Measurements from ENCODE around the gene ABTB2.

The ABTB2 gene

DNA sequence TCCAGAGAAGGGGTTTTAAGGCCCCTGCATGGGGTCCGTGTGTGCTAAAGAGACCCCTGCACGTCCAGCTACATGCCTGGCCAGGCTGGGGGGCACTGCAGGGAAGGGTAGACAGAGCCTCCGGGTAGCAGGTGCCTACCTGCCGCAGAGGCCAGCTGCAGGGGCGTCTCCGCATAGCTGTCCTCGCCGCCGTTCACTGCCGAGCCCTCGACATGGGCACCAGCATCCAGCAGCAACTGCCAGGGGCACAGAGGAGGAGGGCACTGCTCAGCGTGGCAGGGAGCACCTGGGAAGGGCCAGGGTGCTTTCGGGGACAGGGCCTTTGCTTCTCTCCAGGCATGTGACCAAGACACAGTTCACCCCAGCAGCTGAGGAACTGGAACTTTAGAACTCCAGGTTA, 192.7 kb downstream of the ABTB2 start:
- Mint-ChIP-seq H3K27me3 (peaks cover 7% of the 10 kb centered on the region), H3K36me3 (no peaks in the 10 kb centered on the region), H3K9me3 (no peaks in the 10 kb centered on the region), H3K4me1 (no peaks in the 10 kb centered on the region), H3K27ac (no peak overlapping the region), H3K4me3 (no peak overlapping the region)
- no peak for DNase-seq
- CTCF ChIA-PET: interaction anchor here (1.0 to 1.7 kb wide), 2 partner anchors 9 to 192 kb away, joined by 5 to 7 read pairs; no protein-coding TSS in a partner anchor

DNA sequence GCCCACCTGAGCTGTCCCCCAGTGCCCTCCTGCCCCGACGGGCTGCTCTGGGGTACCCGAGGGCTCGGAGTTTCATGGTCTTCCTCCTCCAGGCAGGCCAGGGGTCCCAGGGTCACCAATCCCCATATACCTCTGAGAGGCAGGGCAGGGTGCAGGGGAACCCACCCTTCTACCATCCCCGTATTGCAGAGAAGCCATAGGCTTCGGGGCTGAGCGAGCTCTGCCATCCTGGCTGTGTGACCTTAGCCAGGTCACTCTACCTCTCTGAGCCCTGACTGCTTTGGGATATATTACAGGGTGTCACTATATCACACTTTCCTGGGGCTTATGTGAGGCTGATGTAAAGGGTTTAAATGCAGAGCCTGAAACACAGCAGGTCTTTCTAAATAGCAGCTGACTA, 195.0 kb downstream of the ABTB2 start:
- Mint-ChIP-seq H3K27ac (no peak overlapping the region), H3K9me3 (no peaks in the 10 kb centered on the region), H3K4me1 (peaks cover 6% of the 10 kb centered on the region), H3K27me3 (peaks cover 6% of the 10 kb centered on the region), H3K36me3 (no peaks in the 10 kb centered on the region), H3K4me3 (no peak overlapping the region)
- DNase-seq: no peak
- CTCF ChIA-PET: interaction anchor here (1.6 kb wide), 1 partner anchor 203 kb away, joined by 4 read pairs; no protein-coding TSS in a partner anchor

DNA sequence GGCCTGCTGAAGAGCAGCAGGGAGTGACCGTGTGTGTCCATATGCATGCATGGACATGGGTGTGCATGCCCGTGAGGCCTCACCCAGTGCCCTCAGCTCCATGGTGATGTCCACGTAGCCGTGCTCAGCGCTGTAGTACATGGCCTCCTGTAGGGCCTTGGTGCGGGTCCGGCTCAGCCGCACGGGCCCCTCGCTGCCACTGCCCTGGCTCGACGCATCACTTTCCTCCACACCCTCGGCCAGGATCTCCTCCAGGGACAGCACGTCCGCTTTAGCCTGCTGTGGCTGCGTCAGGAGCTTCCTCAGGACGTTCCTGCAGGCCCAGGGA, 195.4 kb downstream of the ABTB2 start:
- Mint-ChIP-seq H3K4me3 (no peak overlapping the region), H3K36me3 (no peaks in the 10 kb centered on the region), H3K9me3 (no peaks in the 10 kb centered on the region), H3K4me1 (peaks cover 6% of the 10 kb centered on the region), H3K27ac (no peak overlapping the region), H3K27me3 (peaks cover 2% of the 10 kb centered on the region)
- CTCF ChIA-PET: interaction anchor here (1.6 kb wide), 1 partner anchor 204 kb away, joined by 4 read pairs; no protein-coding TSS in a partner anchor
- no peak for DNase-seq

DNA sequence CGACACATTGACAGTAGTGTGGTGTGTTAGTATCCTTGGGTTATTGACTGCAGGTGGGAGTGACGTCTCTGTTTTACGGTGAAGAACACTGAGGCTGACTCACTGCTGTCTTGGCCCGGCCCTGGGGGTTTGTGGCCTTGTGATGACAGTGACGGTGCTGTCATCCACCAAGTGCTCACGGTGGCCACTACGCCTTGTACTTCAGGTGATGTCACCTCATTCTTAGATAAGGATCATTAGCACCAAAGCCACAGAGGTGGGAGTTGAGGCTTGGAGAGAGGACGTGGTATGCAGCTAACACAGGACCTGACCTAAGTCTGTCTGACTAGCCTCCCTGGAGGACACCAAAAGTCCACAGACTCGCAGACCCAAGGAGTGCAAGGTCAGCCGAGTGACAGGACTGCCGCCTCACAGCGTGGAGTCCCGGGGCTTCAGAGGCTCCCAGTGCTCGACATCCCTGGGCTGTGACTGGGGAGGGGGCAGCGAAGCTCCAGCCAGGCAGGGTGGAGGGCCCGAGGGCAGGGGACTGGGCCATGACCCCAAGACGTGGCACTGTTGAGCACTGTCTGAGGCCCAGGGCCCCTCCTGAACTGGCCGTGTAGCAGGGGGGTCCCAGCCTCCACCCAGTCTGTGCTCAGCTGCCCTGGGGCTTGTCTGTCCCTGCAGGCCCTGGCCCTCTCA, 195.9 kb downstream of the ABTB2 start:
- H3K27ac Mint-ChIP-seq: no peak overlapping the region
- H3K27me3 Mint-ChIP-seq: no peaks in the 10 kb centered on the region
- CTCF ChIA-PET: interaction anchor here (1.6 kb wide), 1 partner anchor 204 kb away, joined by 4 read pairs; no protein-coding TSS in a partner anchor

DNA sequence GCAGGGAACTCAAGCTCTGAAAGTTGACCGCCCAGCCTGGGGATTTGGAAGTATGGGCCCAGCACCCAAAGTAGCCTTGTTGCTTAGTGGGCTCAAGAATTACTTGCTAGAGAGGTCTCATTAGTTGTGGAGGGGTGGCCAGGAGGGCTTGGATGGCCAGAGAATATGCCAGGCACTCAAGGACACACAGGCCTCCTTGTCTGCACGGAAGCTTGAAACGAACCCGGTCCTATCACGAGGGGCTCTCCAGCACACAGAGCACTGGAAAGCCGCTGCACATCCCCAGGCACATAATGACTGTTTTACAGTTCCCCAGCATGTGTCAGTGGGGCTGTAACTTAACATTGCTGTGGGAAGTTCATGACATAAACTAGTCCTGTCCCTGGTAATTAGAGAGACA, 196.4 kb downstream of the ABTB2 start:
- Mint-ChIP-seq H3K4me3 (no peak overlapping the region), H3K27me3 (no peaks in the 10 kb centered on the region), H3K4me1 (peaks cover 6% of the 10 kb centered on the region), H3K27ac (no peak overlapping the region), H3K36me3 (no peaks in the 10 kb centered on the region), H3K9me3 (no peaks in the 10 kb centered on the region)
- CTCF ChIA-PET: interaction anchor here (0.5 to 1.6 kb wide), 3 partner anchors 13 to 206 kb away, joined by 4 read pairs; no protein-coding TSS in a partner anchor
- DNase-seq: no peak

More for the DNA sequence above, 195.9 kb downstream of the ABTB2 start:
- no peak for DNase-seq
- H3K4me3 Mint-ChIP-seq: no peak overlapping the region
- H3K4me1 Mint-ChIP-seq: peaks cover 6% of the 10 kb centered on the region
- no peaks in the 10 kb centered on the region for H3K9me3 Mint-ChIP-seq
- no peaks in the 10 kb centered on the region for H3K36me3 Mint-ChIP-seq

DNA sequence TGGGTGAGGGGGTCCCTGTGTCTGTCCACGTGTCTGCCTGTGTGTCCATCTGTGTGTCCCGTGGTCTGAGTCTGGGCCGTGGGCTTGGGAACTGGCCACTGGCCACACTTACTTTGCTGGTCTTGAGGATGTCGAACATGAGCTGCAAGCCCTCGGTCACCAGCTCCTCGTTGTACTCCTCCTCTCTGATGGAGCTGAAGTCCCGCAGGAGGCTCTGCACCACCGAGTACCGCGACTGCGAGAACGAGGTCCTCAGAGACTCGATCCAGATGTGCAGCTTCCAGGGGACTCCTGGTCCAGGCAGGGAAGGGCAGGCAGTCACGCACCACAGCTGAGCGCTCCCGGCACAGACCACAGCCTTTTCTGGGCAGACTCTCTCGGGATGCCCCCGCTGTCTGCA, 197.0 kb downstream of the ABTB2 start:
- H3K27me3 Mint-ChIP-seq: no peaks in the 10 kb centered on the region
- no peaks in the 10 kb centered on the region for H3K9me3 Mint-ChIP-seq
- DNase-seq: no peak
- H3K27ac Mint-ChIP-seq: no peak overlapping the region
- H3K4me1 Mint-ChIP-seq: peaks cover 6% of the 10 kb centered on the region
- CTCF ChIA-PET: interaction anchor here (0.5 to 0.9 kb wide), 2 partner anchors 13 to 205 kb away, joined by 4 read pairs; no protein-coding TSS in a partner anchor
- H3K4me3 Mint-ChIP-seq: no peak overlapping the region
- no peaks in the 10 kb centered on the region for H3K36me3 Mint-ChIP-seq

DNA sequence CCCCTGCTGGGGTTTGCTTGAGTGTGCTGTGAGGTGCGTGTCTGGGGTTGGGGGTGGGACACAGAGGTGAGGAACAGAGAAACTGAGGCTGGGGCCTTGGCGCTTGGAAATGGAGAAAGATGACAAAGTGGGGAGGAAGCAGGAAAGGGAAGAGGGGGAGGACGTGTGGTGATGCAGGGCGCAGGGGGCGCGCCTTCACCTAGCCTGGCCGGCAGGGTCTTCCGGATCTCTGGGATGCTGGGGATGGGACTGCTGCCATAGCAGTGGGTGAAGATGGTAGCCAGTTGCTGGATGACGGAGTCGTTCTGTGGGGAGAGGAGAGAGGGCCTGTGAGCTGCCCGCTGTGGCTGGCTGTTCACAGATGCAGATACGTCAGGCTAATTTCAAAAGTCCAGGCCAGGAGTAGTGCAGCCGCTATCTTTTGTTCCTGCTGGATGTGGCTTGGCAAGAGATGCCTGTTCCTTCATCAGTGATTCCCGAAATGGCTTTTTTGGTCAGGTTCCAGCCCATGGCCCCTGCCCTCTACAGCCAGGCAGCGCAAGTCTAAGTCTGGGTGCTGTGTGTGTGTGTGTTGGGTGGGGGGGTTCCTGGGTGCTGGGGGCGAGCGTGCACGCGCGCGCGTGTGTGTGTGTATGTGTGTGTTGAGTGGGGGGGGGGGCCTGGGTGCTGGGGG, 197.6 kb downstream of the ABTB2 start:
- Mint-ChIP-seq H3K4me1 (peaks cover 6% of the 10 kb centered on the region), H3K36me3 (no peaks in the 10 kb centered on the region), H3K27ac (peak overlapping the region; percentile 67), H3K9me3 (no peaks in the 10 kb centered on the region), H3K4me3 (no peak overlapping the region), H3K27me3 (no peaks in the 10 kb centered on the region)
- CTCF ChIA-PET: no interaction called here
- DNase-seq: no peak

DNA sequence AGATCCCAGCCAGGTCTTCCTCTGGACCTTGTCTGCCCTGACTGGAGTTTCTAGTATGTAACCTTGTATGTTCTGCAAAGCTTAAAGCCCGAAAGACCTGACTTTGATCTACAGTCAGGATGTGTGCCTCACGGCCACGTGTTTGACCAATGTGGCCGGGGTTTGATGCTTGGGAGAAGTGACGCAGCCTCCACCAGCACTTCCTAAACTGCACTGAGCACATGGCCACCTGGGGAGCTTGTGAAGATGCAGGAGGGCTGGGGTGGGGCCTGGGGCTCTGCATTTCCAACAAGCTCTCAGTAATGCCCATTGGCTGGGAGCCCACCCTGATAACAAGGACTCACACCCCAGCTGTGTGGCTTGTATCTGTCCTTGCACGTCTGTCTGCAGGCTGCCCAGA, 199.1 kb downstream of the ABTB2 start:
- peaks cover 6% of the 10 kb centered on the region for H3K4me1 Mint-ChIP-seq
- no peaks in the 10 kb centered on the region for H3K9me3 Mint-ChIP-seq
- H3K36me3 Mint-ChIP-seq: no peaks in the 10 kb centered on the region
- no peak overlapping the region for H3K27ac Mint-ChIP-seq
- no peak overlapping the region for H3K4me3 Mint-ChIP-seq
- no peaks in the 10 kb centered on the region for H3K27me3 Mint-ChIP-seq
- peak; percentile 39 for DNase-seq
- CTCF ChIA-PET: interaction anchor here (0.8 to 1.9 kb wide), 3 partner anchors 16 to 202 kb away, joined by 3 to 9 read pairs (median 3); no protein-coding TSS in a partner anchor

DNA sequence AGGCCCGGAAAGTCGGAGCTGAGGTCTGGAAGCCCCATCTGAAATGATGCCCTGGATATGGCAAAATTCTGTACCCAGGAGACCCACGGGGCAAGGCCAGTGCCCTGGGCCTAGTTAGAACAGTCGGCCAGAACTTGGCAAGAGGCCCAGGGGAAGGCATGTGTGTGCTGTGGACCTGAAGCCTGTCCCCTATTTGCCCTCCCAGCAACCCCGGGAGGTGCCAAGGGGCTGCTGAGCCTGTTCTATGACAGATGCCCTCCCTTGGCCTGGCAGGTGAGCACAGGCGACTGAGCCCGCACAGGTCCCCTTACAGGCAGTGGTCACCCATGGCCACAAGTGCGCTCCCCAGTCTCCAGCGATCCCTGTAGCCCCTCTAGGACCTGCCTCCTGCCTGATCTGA, 200.6 kb downstream of the ABTB2 start:
- CTCF ChIA-PET: no interaction called here
- H3K4me3 Mint-ChIP-seq: no peak overlapping the region
- H3K9me3 Mint-ChIP-seq: no peaks in the 10 kb centered on the region
- no peaks in the 10 kb centered on the region for H3K27me3 Mint-ChIP-seq
- peaks cover 6% of the 10 kb centered on the region for H3K4me1 Mint-ChIP-seq
- no peaks in the 10 kb centered on the region for H3K36me3 Mint-ChIP-seq
- DNase-seq: no peak
- H3K27ac Mint-ChIP-seq: peak overlapping the region; percentile 20

DNA sequence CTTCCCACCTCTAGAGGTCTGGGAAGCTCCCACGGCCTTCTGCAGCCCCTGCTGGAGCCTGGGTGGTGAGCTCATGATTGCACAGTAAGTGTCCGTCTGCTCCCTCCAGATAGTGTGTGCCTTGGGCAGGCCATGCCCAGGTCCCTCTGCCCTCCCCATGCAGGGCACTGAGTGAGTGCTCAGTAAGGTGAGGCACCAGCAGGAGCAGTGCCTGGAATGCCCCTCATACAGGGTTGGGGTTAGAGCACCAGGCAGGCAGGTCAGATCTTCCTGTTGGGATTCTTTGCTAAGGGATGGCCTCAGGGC, 202.1 kb downstream of the ABTB2 start:
- Mint-ChIP-seq H3K27me3 (no peaks in the 10 kb centered on the region), H3K4me1 (peaks cover 6% of the 10 kb centered on the region), H3K36me3 (peaks cover 1% of the 10 kb centered on the region), H3K4me3 (no peak overlapping the region), H3K27ac (no peak overlapping the region), H3K9me3 (no peaks in the 10 kb centered on the region)
- CTCF ChIA-PET: interaction anchor here (1.2 kb wide), 1 partner anchor 11 kb away, joined by 3 read pairs; no protein-coding TSS in a partner anchor
- no peak for DNase-seq

DNA sequence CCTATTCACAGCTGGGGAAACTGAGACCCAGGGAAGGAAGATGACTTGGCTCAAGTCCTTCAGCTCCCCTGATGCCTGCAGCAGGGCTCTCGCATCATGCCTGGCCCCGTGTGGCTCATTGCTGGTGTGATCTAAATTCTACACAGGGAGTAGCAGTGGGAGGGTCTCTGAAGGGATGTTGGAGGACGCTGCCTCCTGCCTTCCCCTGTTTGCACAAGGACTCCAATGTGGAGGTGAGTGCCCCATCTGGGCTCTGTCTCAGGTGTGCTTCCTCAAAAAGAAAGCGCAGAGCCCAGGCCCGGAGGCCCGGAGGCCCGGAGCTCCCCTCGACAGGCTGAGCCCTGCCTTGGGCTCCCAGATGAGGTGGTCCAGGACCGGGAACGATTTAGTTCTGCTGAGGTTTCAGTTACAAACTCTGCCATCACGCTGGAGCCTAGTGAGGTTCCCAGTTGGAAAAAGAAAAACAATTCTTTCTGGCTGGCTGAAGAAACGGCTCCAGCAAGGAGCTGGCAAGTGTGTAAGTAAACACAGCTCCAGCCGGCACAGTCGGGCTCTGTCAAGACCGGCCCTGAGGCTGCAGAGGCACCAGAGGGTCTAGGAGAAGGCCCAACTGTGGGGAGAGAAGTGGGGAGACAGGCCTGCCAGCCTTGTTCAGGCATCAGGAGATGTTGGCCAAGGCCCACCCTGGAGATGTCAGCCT, 202.6 kb downstream of the ABTB2 start:
- Mint-ChIP-seq H3K4me1 (peaks cover 6% of the 10 kb centered on the region), H3K27me3 (no peaks in the 10 kb centered on the region), H3K36me3 (peaks cover 1% of the 10 kb centered on the region), H3K27ac (no peak overlapping the region), H3K4me3 (no peak overlapping the region), H3K9me3 (no peaks in the 10 kb centered on the region)
- CTCF ChIA-PET: interaction anchor here (1.2 kb wide), 1 partner anchor 10 kb away, joined by 3 read pairs; no protein-coding TSS in a partner anchor
- no peak for DNase-seq

DNA sequence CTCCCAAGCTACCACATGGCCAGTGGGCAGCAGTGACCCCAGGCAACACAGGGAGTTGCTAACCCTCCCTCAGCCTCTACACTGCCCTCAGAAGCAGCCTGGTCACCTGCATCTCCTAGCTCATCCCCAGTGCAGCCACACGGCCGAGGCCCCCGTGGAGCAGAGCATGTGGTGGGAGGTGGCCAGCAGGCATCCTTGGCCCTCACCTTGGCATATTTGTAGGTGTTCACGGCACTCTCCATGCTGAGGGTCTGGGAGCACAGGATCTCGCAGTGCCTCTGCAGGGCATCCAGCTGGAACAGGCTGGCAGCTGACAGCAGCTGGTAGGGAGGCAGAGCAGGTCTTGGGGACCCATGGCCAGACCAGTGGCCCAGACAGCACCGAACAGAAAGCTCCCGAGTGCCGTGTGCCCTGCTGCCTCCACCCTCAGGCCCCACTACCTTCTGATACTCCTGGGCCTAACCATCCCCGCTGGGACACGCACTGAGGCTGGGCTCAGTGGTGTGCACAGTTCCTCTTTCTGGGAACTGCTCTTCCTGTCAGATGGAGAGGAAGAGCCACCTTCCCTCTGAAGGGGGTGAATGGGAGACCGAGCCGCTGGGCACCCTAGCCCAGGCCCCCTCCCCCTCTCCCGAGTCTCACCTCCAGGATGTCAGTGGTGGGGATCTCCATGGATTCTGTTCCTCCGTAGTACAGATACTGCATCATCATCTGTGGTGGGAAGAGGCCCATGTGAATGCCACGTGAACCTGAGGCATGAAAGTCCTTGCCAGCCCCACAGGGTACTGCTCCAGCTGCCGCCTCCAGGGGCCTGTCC, 203.5 kb downstream of the ABTB2 start:
- Mint-ChIP-seq H3K4me1 (peaks cover 6% of the 10 kb centered on the region), H3K9me3 (no peaks in the 10 kb centered on the region), H3K4me3 (no peak overlapping the region), H3K27me3 (no peaks in the 10 kb centered on the region), H3K36me3 (peaks cover 1% of the 10 kb centered on the region), H3K27ac (no peak overlapping the region)
- no peak for DNase-seq
- CTCF ChIA-PET: no interaction called here

DNA sequence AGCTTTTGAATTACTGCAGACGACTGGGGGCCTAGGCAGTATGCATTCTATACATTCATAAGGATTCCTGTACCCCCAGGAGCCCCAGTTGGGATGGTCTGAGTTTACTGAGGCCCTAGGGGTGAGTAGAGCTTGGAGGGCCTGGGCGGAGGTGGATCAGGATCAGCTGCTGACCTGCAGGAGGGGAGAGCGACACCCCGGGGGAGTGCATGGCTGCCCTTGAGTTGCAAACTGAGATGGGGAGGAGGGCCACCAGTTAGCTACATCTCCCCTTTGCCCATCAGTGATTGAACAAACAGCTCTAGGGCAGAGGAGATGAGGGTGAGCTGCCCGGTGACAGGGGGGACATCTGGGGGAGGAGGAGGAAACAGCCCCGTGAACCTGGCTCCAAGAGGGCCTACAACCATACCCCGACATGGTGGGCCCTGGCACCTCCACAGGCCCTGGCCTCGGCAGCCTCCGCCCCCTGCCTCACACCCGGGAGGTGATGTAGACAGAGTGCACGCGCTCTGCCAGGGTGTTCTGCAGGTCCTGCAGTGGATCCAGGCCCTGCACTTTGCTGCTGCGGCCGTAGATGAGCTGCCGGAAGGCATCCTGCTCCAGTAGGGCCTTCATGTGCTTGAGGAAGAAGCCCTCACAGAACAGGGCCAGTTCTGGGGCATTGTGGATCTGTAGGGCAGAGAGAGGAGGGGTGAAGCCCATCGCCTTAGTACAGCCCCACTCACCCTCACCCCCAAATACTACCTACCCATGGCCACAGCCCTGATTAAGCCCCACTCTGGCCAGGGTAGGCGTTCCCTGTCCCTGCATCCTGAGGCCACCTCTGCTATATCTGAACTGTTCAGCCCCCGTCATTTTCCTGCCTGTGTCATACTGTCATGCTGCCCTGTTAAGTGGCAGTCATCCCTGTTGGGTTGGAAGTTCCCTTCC, 205.6 kb downstream of the ABTB2 start:
- H3K27ac Mint-ChIP-seq: no peak overlapping the region
- H3K9me3 Mint-ChIP-seq: no peaks in the 10 kb centered on the region
- CTCF ChIA-PET: interaction anchor here (2.5 kb wide), 1 partner anchor 22 kb away, joined by 9 read pairs; no protein-coding TSS in a partner anchor

More for the DNA sequence above, 205.6 kb downstream of the ABTB2 start:
- peaks cover 14% of the 10 kb centered on the region for H3K36me3 Mint-ChIP-seq
- H3K27me3 Mint-ChIP-seq: no peaks in the 10 kb centered on the region
- H3K4me1 Mint-ChIP-seq: no peaks in the 10 kb centered on the region
- no peak overlapping the region for H3K4me3 Mint-ChIP-seq
- DNase-seq: no peak
